DMS53 treated with DMSO at 0.1 percent for 48 hours (cell line): ENCODE measurements around the gene ZDHHC11B.
"Not testable (repeated sequence)": the region's sequence is repeated elsewhere in the genome, so short reads cannot be mapped to it uniquely, and the experiment has no call there.

ENCODE experiments used
- DNase-seq: peaks from one replicate; lab custom pipeline; 2025; ENCODE audit not compliant: unreplicated experiment; lab: John Stamatoyannopoulos, UW

Gene ZDHHC11B

GRCh38 chr5:691049-691448, 93.5 kb downstream of the ZDHHC11B start:
- DNase-seq, result not testable (repeated sequence)

GRCh38 chr5:690293-690692, 94.2 kb downstream of the ZDHHC11B start:
- not testable (repeated sequence) for DNase-seq

GRCh38 chr5:688348-689010, 96.0 kb downstream of the ZDHHC11B start:
- not testable (repeated sequence) for DNase-seq

- DNase-seq, result not testable (repeated sequence)
Observed at GRCh38 chr5:686936-687335, 97.6 kb downstream of the ZDHHC11B start.

GRCh38 chr5:686172-686523, 98.4 kb downstream of the ZDHHC11B start:
- DNase-seq, result not testable (repeated sequence)

GRCh38 chr5:685262-686171, 99.0 kb downstream of the ZDHHC11B start:
- no peak for DNase-seq

GRCh38 chr5:684751-685216, 99.7 kb downstream of the ZDHHC11B start:
- no peak for DNase-seq

- no peak for DNase-seq
Observed at GRCh38 chr5:683551-684481, 100.7 kb downstream of the ZDHHC11B start.

- DNase-seq, result not testable (repeated sequence)
Observed at GRCh38 chr5:682651-683358, 101.7 kb downstream of the ZDHHC11B start.

GRCh38 chr5:682216-682615, 102.3 kb downstream of the ZDHHC11B start:
- DNase-seq, result not testable (repeated sequence)

- not testable (repeated sequence) for DNase-seq
Observed at GRCh38 chr5:681317-682191, 103.0 kb downstream of the ZDHHC11B start.

GRCh38 chr5:680836-681235, 103.7 kb downstream of the ZDHHC11B start:
- not testable (repeated sequence) for DNase-seq

- not testable (repeated sequence) for DNase-seq
Observed at GRCh38 chr5:680118-680795, 104.3 kb downstream of the ZDHHC11B start.

- DNase-seq, result not testable (repeated sequence)
Observed at GRCh38 chr5:679166-679895, 105.2 kb downstream of the ZDHHC11B start.

- DNase-seq, result not testable (repeated sequence)
Observed at GRCh38 chr5:678521-678920, 106.0 kb downstream of the ZDHHC11B start.

GRCh38 chr5:677131-678101, 107.1 kb downstream of the ZDHHC11B start:
- no peak for DNase-seq

- no peak for DNase-seq
Observed at GRCh38 chr5:676699-677076, 107.8 kb downstream of the ZDHHC11B start.
